Stimulated activated CD4-positive, alpha-beta T cell treated with anti-CD3 and anti-CD28 coated beads, Interleukin-2, amount 100 ng/mL, for 24 hours (primary cell): ENCODE measurements around the gene FBXW8.

Experiments
- DNase-seq, 2 donors: peaks; one replicate each; pipeline ENCODE4 v3.0.0-alpha.2; 2020

The FBXW8 gene

DNA sequence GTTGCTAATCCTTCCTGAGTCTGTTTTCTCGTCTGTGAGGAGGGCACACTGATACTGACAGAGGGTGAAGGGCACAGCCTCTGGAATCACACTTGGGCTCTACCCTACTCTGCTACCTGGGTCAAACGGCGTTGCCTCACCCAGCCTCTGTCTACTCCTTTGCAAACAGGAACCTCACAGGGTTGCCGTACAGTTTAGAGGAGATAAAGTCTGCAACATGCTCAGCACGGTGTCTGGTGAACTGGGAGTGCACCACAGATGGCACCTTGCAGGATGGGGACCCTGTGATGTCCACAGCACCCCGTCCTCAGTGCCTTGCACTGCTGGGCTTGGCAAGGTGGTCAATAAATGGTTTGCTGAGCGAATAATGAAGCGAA lies 150.2 kb downstream of the FBXW8 start:
- no peak for DNase-seq

DNA sequence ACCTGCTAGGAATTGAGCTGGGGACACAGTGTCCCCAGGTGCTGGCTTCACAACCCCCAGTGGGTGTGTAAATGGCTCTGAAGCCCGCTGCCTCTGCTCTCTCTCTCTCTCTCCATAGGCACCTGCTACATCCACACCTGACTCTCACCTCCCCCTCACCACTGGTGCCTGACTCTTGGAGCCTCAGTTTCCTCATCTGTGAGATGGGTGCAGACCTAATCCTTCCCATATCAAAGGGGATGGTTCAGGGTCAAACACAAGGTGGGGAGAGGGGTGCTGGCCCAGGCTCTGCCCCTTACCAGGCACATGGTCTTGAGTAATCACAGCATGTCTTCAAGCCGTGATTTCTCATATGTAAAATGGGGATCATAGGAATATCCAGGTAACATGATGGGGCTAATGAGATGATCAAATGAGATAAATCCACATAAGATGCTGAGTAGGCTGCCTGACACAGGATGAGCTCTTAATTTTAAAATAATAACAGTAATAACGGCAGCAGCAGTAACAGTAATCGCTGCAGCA lies 150.9 kb downstream of the FBXW8 start:
- DNase-seq = no peak

- DNase-seq = peak in 1 of 2 donors; percentile 25
Observed at GRCh38 chr12:117063162-117063911, 152.6 kb downstream of the FBXW8 start.

DNA sequence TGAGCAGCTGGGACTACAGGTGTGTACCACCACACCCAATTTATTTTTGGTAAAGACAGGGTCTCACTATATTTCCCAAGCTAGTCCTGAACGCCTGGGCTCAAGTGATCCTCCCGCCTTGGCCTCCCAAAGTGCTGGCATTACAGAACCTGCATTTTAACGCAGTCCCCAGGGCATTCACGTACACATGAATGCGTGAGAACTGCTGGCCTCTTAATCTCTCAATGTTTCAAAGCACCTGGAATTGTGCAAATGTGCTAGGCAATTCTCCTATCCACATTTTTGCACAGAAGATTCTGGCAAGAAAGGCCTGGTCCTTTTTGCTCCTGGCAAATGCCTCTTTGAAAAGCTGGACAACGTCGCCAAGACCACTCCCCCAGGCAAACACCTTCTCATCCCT lies 153.3 kb downstream of the FBXW8 start:
- no peak for DNase-seq

GRCh38 chr12:117064596-117064995 lies 153.8 kb downstream of the FBXW8 start:
- DNase-seq = no peak

GRCh38 chr12:117067016-117067415 lies 156.3 kb downstream of the FBXW8 start:
- DNase-seq = no peak

- DNase-seq = no peak
Observed at GRCh38 chr12:117067638-117068037, 156.9 kb downstream of the FBXW8 start.

DNA sequence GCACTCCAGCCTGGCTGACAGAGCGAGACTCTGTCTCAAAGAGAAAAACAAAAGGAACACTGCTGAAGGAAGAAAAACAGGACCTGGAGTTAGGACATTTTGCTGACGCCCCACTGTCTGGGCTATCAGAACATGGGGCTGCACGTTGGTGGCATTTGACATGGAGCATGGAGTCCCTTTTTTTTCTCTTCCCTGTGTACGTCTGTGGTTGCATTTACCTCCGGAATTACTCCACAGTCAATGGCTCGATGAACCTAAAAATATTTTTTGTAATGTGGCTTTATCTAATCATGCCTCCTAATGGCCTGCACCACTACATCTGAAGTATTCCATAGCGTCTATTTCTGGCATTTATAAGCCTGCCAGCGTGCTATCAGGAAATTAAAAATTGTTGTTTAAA lies 157.7 kb downstream of the FBXW8 start:
- DNase-seq = no peak

- no peak for DNase-seq
Observed at GRCh38 chr12:117069101-117069797, 158.5 kb downstream of the FBXW8 start.

GRCh38 chr12:117069926-117070900 lies 159.5 kb downstream of the FBXW8 start:
- DNase-seq = no peak

DNA sequence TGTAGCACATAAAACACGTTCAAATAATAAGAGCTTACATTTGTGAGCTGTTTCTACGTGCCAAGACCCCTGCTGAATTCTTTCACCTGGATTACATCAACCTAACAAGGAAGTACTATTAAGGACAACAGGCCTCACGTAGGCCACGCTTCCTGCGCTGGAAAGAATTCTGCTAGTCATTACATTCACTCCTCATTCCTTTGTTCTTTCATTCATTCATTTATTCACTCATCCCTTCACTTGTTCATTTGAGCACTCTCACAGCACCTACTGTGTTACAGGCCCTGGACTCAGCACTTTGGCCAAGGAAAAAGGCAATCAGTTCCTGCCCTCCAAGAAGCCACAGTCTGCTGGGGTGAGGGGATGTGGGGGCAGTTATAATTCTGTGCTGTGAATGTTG lies 160.3 kb downstream of the FBXW8 start:
- no peak for DNase-seq

DNA sequence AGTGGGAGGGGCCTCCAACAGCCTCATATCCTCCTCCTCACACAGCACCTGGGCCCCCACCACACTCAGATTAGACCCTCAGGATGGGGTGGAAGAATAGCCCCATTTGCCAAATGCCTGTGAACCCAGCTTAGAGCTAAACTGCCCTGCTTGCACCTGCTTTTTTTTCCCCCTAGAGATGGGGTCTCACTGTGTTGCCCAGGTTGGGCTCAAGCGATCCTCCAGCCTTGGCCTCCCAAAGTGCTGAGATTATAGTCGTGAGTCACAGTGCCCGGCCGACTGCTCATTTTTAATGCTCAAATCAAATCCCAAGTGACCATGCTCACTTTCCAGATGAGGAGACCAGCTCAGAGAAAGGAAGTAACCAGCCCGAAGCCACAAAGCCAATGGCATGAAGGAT lies 161.4 kb downstream of the FBXW8 start:
- DNase-seq = no peak

GRCh38 chr12:117072736-117073490 lies 162.2 kb downstream of the FBXW8 start:
- DNase-seq = no peak

- DNase-seq = no peak
Observed at GRCh38 chr12:117073611-117074010, 162.9 kb downstream of the FBXW8 start.

DNA sequence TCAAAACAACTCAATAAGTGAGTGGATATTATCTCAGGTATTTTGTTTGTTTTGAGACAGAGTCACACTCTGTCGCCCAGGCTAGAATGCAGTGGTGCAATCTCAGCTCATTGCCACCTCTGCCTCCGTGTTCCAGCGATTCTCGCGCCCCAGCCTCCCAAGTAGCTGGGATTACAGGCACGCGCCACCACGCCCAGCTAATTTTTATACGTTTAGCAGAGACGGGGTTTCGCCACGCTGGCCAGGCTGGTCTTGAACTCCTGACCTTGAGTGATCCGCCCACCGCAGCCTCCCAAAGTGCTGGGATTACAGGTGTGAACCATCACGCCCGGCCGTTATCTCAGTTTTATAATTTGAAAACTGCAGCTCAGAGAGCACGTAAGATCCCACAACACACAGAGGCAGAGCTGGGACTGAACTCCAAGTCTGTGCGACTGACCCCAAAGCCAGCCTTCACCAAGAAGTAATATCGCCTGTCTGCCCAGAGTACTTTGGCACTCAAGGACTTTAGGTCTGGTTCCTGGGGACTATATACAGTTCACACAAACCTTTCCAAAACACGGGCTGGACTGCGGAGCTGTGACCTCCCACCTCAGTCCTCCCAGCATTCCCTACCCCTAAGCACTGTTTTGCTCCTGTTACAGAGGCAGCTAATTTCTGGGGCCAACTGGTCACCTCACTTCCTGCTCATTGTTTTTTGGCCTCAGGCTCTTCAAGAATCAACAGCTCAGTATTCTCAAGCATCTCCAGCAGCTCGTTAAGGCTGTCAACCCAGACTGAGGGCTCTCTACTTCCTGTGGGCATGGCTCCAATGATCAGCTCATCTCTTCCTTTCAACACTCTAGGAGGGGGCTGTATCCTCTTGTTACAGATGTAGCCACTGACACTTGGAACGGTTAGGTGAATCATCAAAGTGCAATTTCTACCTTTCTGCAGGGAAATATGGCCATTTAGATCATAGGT lies 165.9 kb downstream of the FBXW8 start:
- DNase-seq = no peak

DNA sequence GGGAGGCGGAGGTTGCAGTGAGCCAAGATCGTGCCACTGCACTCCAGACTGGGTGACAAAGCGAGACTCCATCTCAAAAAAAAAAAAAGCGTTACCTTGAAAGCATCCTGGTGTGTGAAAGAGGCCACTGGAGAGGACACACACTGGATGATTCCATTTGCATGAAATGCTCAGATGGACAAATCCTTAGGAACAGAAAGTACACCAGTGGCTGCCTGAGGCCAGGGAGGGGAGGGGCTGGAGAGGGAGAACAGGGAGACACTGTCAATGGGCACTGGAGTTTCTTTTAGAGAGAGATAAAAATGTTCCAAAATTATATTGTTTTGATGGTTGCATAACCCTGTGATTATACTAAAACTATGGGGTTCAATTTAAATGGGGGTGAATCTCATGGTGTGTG lies 168.7 kb downstream of the FBXW8 start:
- no peak for DNase-seq

DNA sequence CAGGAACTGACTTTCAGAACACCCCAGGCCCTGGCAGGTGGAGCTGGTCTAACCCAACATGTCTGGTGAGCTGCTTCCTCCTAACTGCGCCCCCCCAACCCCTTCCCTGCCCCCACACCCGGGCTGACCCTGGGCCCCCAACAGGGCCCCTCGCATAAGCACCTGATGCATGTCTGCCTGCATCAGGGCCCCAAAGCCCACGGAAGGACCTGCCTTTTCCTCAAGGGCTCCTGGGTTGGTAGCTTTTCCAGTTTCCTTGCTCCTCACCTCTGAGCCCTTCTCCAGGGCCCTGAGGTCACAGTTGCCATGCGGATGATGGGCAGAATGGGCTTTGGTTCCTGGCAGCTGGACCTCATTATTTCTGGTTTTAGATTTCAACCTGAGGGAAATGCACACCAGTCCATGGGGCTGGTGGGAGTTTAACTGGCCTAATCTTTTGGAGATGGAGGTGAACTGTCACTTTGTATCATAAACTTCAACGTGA lies 170.0 kb downstream of the FBXW8 start:
- no peak for DNase-seq
